ENCODE data around the gene ATP6V0D1. TPM values are rescaled to one million over a fixed set of nuclear protein-coding genes. Genes with fewer than 3 reads are reported as not detected.

ATP6V0D1 gene
- polyA plus RNA-seq, 1 of the 3 experiments (the other 2 are of a cell fraction): 135 TPM

DNA sequence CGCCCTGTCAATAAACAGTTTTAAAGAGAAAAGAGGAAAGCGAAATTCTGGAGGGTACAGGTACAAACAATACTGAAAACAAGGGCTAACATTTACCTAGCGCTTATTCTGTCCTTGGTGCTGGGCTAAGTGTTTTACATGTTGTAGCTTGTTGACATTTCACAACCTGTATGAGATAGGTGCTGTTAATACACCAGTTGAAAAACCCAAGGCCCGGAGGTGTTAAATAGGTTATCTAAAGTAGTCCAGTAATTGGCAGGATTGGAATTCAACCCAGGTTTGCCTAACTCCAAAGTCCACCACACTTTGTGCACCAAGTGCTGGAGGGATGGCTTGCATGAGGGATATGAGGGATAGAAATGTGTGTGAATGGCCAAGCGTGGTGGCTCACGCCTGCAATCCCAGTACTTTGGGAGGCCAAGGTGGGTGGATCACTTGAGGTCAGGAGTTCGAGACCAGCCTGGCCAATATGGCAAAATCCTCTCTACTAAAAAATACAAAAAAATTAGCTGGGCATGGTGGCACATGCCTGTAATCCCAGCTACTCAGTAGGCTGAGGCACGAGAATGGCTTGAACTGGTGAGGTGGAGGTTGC lies 2.9 kb downstream of the ATP6V0D1 start:
- Histone ChIP-seq H3K9me2 (no peaks in the 10 kb centered on the region), H3K27me3 (ENCODE audit: insufficient read depth) (no peaks in the 10 kb centered on the region), H3K9ac (no peak overlapping the region), H3K4me1 (ENCODE audit: control insufficient read depth in 1 of 2, insufficient read depth in 2 of 2, low read depth in 1 of 2, low read length in 1 of 2) (peaks cover 6 to 19% of the 10 kb centered on the region in 2 experiments; a peak in 1 of 4 replicates), H2AFZ (ENCODE audit: low read depth) (no peak overlapping the region), H3K36me3 (replicated peaks in 1 of 2; ENCODE audit: control insufficient read depth in 1 of 2, insufficient read depth in 2 of 2, low read length in 1 of 2) (peaks cover 0 to 14% of the 10 kb centered on the region in 2 experiments), H3F3A (replicated peaks; ENCODE audit: insufficient read depth) (no peaks in the 10 kb centered on the region), H3K79me2 (ENCODE audit: insufficient read depth) (peaks cover 96% of the 10 kb centered on the region), H4K20me1 (ENCODE audit: insufficient read depth) (peaks cover 51% of the 10 kb centered on the region), H3K27ac (ENCODE audit: low read depth in 2 of 2, low read length in 1 of 2) (no peak overlapping the region), H3K4me2 (no peak overlapping the region), H3K4me3 (ENCODE audit: low read depth in 2 of 2, low read length in 1 of 2) (no peak overlapping the region), H3K9me3 (no peaks in the 10 kb centered on the region)
- WGBS (ENCODE audit: low lambda C conversion rate): 94% methylated on average over 8 of the region's 8 CpGs
- no peak for DNase-seq
- TF ChIP-seq EP300 (IDR thresholded peaks at IDR 0.05; ENCODE audit: borderline replicate concordance in 1 of 2, low read depth in 1 of 2, low read length in 1 of 2) (no peak), EZH2phosphoT487 (IDR thresholded peaks at IDR 0.05; ENCODE audit: borderline replicate concordance, low read depth) (no peak), ELF1 (IDR thresholded peaks at IDR 0.05) (no peak), NRF1 (IDR thresholded peaks at IDR 0.05; ENCODE audit: low read depth, low read length) (no peak), JUND (IDR thresholded peaks at IDR 0.05) (no peak), FOXM1 (IDR thresholded peaks at IDR 0.05; ENCODE audit: low read depth) (no peak), CHD2 (IDR thresholded peaks at IDR 0.05; ENCODE audit: low read length, partially characterized antibody) (no peak), SIN3A (IDR thresholded peaks at IDR 0.05; ENCODE audit: borderline replicate concordance, low read depth, low read length) (no peak)
- TF ChIP-seq, protein P1, sequence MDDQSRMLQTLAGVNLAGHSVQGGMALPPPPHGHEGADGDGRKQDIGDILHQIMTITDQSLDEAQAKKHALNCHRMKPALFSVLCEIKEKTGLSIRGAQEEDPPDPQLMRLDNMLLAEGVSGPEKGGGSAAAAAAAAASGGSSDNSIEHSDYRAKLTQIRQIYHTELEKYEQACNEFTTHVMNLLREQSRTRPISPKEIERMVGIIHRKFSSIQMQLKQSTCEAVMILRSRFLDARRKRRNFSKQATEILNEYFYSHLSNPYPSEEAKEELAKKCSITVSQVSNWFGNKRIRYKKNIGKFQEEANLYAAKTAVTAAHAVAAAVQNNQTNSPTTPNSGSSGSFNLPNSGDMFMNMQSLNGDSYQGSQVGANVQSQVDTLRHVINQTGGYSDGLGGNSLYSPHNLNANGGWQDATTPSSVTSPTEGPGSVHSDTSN (IDR thresholded peaks at IDR 0.05): no peak
- TF ChIP-seq, protein P2, sequence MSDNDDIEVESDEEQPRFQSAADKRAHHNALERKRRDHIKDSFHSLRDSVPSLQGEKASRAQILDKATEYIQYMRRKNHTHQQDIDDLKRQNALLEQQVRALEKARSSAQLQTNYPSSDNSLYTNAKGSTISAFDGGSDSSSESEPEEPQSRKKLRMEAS (IDR thresholded peaks at IDR 0.05; ENCODE audit: low read depth): no peak
- CTCF ChIA-PET: interaction anchor here (1.3 to 4.1 kb wide), 4 partner anchors 10 to 85 kb away, joined by 4 to 29 read pairs (median 7); partner anchors contain the start of gene TPPP3
- POLR2A ChIA-PET: no interaction called here

DNA sequence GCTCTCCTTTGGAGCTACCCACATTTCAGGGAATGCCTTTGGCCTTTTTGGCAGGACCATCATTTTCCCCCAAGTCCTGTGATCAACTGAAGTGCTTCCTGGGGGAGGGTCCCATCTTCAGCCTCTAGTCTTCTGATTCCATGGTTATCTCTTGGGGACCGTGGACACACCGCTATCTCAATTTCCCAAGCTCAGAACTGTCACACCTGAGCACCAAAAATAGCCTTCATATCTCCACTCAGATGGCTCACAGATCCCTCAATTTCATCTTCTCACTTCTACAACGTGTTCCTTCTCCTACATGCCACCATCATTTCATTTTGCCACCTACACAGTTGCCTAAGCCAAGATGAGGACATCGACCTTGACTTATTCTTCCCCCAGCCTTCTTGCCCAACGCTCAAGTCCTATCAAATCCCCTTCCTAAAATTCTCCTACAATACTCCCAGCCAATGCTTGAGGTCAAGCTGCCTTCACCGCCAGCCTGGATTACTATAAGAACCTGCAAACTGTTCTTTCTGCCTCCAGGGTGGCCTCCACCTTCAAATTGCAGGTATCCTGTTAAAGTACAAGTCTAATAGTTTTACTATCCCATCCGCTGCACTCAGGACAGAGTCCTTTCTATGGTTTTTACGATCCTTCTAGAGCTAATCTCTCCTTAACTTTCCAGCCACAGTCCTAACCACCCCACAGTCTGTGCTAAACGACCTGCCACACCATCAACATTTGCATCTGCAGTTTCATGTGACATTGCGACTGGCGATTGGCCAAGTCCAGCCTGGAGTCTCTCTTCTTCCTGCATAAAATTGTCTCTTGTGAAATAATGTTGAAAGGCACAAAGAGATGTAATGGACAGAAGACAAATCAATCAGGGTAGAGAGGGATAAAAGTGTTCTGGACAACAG lies 6.2 kb downstream of the ATP6V0D1 start:
- WGBS (ENCODE audit: low lambda C conversion rate): 89% methylated on average over 11 of the region's 11 CpGs
- Histone ChIP-seq H3K9ac (no peak overlapping the region), H2AFZ (ENCODE audit: low read depth) (no peak overlapping the region), H3K36me3 (replicated peaks in 1 of 2; ENCODE audit: control insufficient read depth in 1 of 2, insufficient read depth in 2 of 2, low read length in 1 of 2) (peaks cover 0 to 14% of the 10 kb centered on the region in 2 experiments), H3K27me3 (ENCODE audit: insufficient read depth) (no peaks in the 10 kb centered on the region), H3K9me3 (no peaks in the 10 kb centered on the region), H3K79me2 (ENCODE audit: insufficient read depth) (peaks cover 99% of the 10 kb centered on the region), H3K4me1 (ENCODE audit: control insufficient read depth in 1 of 2, insufficient read depth in 2 of 2, low read depth in 1 of 2, low read length in 1 of 2) (peaks cover 0 to 13% of the 10 kb centered on the region in 2 experiments; a peak in 1 of 4 replicates), H3K9me2 (no peaks in the 10 kb centered on the region), H3F3A (replicated peaks; ENCODE audit: insufficient read depth) (no peaks in the 10 kb centered on the region), H3K27ac (ENCODE audit: low read depth in 2 of 2, low read length in 1 of 2) (no peak overlapping the region), H3K4me2 (no peak overlapping the region), H4K20me1 (ENCODE audit: insufficient read depth) (peaks cover 82% of the 10 kb centered on the region), H3K4me3 (ENCODE audit: low read depth in 2 of 2, low read length in 1 of 2) (no peak overlapping the region)
- ChIA-PET POLR2A (no interaction called here), CTCF (interaction anchor here (1.3 to 3.3 kb wide), 5 partner anchors 10 to 214 kb away, joined by 3 to 15 read pairs (median 5); no protein-coding TSS in a partner anchor)
- no peak for DNase-seq
- TF ChIP-seq SIN3A (IDR thresholded peaks at IDR 0.05; ENCODE audit: borderline replicate concordance, low read depth, low read length) (no peak), RCOR1 (IDR thresholded peaks at IDR 0.05; ENCODE audit: low read length) (no peak), TEAD4 (IDR thresholded peaks at IDR 0.05; ENCODE audit: borderline replicate concordance, insufficient read depth) (no peak), NRF1 (IDR thresholded peaks at IDR 0.05; ENCODE audit: low read depth, low read length) (no peak), YY1 (IDR thresholded peaks at IDR 0.05; ENCODE audit: low read depth) (no peak), TCF12 (IDR thresholded peaks at IDR 0.05) (no peak), RXRA (IDR thresholded peaks at IDR 0.05; ENCODE audit: borderline replicate concordance, low read depth) (no peak), JUND (IDR thresholded peaks at IDR 0.05) (no peak), MXI1 (IDR thresholded peaks at IDR 0.05; ENCODE audit: low read depth, low read length) (no peak), CHD2 (IDR thresholded peaks at IDR 0.05; ENCODE audit: low read length, partially characterized antibody) (no peak), RFX5 (IDR thresholded peaks at IDR 0.05; ENCODE audit: low read length) (no peak), ELF1 (IDR thresholded peaks at IDR 0.05) (no peak)
- TF ChIP-seq, protein P3, sequence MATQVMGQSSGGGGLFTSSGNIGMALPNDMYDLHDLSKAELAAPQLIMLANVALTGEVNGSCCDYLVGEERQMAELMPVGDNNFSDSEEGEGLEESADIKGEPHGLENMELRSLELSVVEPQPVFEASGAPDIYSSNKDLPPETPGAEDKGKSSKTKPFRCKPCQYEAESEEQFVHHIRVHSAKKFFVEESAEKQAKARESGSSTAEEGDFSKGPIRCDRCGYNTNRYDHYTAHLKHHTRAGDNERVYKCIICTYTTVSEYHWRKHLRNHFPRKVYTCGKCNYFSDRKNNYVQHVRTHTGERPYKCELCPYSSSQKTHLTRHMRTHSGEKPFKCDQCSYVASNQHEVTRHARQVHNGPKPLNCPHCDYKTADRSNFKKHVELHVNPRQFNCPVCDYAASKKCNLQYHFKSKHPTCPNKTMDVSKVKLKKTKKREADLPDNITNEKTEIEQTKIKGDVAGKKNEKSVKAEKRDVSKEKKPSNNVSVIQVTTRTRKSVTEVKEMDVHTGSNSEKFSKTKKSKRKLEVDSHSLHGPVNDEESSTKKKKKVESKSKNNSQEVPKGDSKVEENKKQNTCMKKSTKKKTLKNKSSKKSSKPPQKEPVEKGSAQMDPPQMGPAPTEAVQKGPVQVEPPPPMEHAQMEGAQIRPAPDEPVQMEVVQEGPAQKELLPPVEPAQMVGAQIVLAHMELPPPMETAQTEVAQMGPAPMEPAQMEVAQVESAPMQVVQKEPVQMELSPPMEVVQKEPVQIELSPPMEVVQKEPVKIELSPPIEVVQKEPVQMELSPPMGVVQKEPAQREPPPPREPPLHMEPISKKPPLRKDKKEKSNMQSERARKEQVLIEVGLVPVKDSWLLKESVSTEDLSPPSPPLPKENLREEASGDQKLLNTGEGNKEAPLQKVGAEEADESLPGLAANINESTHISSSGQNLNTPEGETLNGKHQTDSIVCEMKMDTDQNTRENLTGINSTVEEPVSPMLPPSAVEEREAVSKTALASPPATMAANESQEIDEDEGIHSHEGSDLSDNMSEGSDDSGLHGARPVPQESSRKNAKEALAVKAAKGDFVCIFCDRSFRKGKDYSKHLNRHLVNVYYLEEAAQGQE (IDR thresholded peaks at IDR 0.05; ENCODE audit: low read depth, low read length): no peak
- TF ChIP-seq, protein P4, sequence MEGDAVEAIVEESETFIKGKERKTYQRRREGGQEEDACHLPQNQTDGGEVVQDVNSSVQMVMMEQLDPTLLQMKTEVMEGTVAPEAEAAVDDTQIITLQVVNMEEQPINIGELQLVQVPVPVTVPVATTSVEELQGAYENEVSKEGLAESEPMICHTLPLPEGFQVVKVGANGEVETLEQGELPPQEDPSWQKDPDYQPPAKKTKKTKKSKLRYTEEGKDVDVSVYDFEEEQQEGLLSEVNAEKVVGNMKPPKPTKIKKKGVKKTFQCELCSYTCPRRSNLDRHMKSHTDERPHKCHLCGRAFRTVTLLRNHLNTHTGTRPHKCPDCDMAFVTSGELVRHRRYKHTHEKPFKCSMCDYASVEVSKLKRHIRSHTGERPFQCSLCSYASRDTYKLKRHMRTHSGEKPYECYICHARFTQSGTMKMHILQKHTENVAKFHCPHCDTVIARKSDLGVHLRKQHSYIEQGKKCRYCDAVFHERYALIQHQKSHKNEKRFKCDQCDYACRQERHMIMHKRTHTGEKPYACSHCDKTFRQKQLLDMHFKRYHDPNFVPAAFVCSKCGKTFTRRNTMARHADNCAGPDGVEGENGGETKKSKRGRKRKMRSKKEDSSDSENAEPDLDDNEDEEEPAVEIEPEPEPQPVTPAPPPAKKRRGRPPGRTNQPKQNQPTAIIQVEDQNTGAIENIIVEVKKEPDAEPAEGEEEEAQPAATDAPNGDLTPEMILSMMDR (IDR thresholded peaks at IDR 0.05): no peak

All from SK-N-SH (cell line).